HepG2 (cell line): ENCODE measurements around the gene NEURL3. TPM values are rescaled to one million over a fixed set of nuclear protein-coding genes. Genes with fewer than 3 reads are reported as not detected.
A peak's percentile ranks its signal among the peaks of the same experiment; 100 is the strongest.

ENCODE experiments used
- CAMTA2 ChIP-seq: sonication (generic); formaldehyde crosslinking; IDR thresholded peaks from 2 replicates; pipeline ENCODE4 v1.4.0; 2020; ENCODE audit warnings: mild to moderate bottlenecking, missing genetic modification reagents, borderline replicate concordance
- EZH2 ChIP-seq: conservative IDR thresholded peaks from 2 replicates; pipeline ENCODE4 v1.6.1; 2012; ENCODE audit warnings: mild to moderate bottlenecking, low read depth, low read length, moderate library complexity
- FOXA1 ChIP-seq, 2 experiments: fragments of 450-650 bp in 1 of 2; sonication (generic) in 1 of 2; formaldehyde crosslinking in 1 of 2; IDR thresholded peaks; 2 replicates each; pipeline versions ENCODE4 v1.4.0 to v1.6.1; 2016 to 2020; ENCODE audit warnings: missing genetic modification reagents in 1 of 2
- GFI1 ChIP-seq: sonication (generic); formaldehyde crosslinking; IDR thresholded peaks from 2 replicates; pipeline ENCODE4 v1.5.0; 2020; ENCODE audit warnings: missing genetic modification reagents, mild to moderate bottlenecking, borderline replicate concordance
- MEIS1 ChIP-seq: sonication (generic); formaldehyde crosslinking; IDR thresholded peaks from 2 replicates; pipeline ENCODE4 v1.9.0; 2021; ENCODE audit warnings: mild to moderate bottlenecking, missing genetic modification reagents, moderate library complexity, borderline replicate concordance
- NFE2L1 ChIP-seq: sonication (generic); formaldehyde crosslinking; IDR thresholded peaks from 2 replicates; pipeline ENCODE4 v1.4.0; 2020; ENCODE audit warnings: missing genetic modification reagents, mild to moderate bottlenecking, borderline replicate concordance
- SMAD9 ChIP-seq: sonication (generic); formaldehyde crosslinking; IDR thresholded peaks from 2 replicates; pipeline ENCODE4 v1.5.1; 2020; ENCODE audit warnings: mild to moderate bottlenecking, missing genetic modification reagents
- TEAD2 ChIP-seq: sonication (generic); formaldehyde crosslinking; IDR thresholded peaks from 2 replicates; pipeline ENCODE4 v1.9.0; 2021; ENCODE audit warnings: missing genetic modification reagents
- ZNF225 ChIP-seq: sonication (generic); formaldehyde crosslinking; IDR thresholded peaks from 2 replicates; pipeline ENCODE4 v1.4.0; 2020; ENCODE audit warnings: mild to moderate bottlenecking, missing genetic modification reagents
- ZNF3 ChIP-seq: IDR thresholded peaks from 2 replicates; pipeline ENCODE4 v1.7.0; 2017; ENCODE audit warnings: inconsistent platforms
- ZNF317 ChIP-seq: sonication (generic); formaldehyde crosslinking; IDR thresholded peaks from 2 replicates; pipeline ENCODE4 v1.5.0; 2020; ENCODE audit warnings: mild to moderate bottlenecking, missing genetic modification reagents
- ZNF354B ChIP-seq: sonication (generic); formaldehyde crosslinking; IDR thresholded peaks from 2 replicates; pipeline ENCODE4 v1.8.0; 2022; ENCODE audit warnings: mild to moderate bottlenecking, missing genetic modification reagents
- ZNF501 ChIP-seq: sonication (generic); formaldehyde crosslinking; IDR thresholded peaks from 2 replicates; pipeline ENCODE4 v1.5.1; 2020; ENCODE audit warnings: mild to moderate bottlenecking, moderate library complexity, missing genetic modification reagents
- ZNF644 ChIP-seq: IDR thresholded peaks from 2 replicates; pipeline ENCODE4 v1.6.1; 2016; ENCODE audit warnings: low read depth
- ZNF891 ChIP-seq: sonication (generic); formaldehyde crosslinking; IDR thresholded peaks from 2 replicates; pipeline ENCODE4 v1.5.0; 2020; ENCODE audit warnings: mild to moderate bottlenecking, missing genetic modification reagents
- polyA plus RNA-seq, 8 experiments: library from polyadenylated mRNA; depleted of rRNA in 3 of 8; stranded (reverse) in 7 of 8; unstranded in 1 of 8; fragments of >200 nt; fragmentation: Illumina TruSeq in 4 of 8; extraction: Trizol in 4 of 8; gene quantifications; 2 replicates each; pipeline versions ENCODE4 v1.2.1 to v1.2.3, GENCODE V29; 2011 to 2016; ENCODE audit warnings: low read depth in 4 of 8, missing spikeins in 1 of 8, mixed read lengths in 1 of 8; ENCODE audit not compliant: insufficient read depth in 1 of 8
- total RNA-seq, 5 experiments: library from RNA; depleted of rRNA; stranded (reverse); fragments of >200 nt; fragmentation: Illumina TruSeq; extraction: Trizol; gene quantifications; 2 replicates each; pipeline ENCODE4 v1.2.3, GENCODE V29; 2016; ENCODE audit warnings: low read depth in 1 of 5
- TF ChIP-seq, protein P1 (sequence below): sonication (generic); formaldehyde crosslinking; IDR thresholded peaks from 2 replicates; pipeline ENCODE4 v1.5.1; 2020; ENCODE audit warnings: missing genetic modification reagents, mild to moderate bottlenecking, borderline replicate concordance
- TF ChIP-seq, protein P2 (sequence below): sonication (generic); formaldehyde crosslinking; IDR thresholded peaks from 2 replicates; pipeline ENCODE4 v1.5.1; 2020; ENCODE audit warnings: missing genetic modification reagents, mild to moderate bottlenecking, borderline replicate concordance
- TF ChIP-seq, protein P3 (sequence below): sonication (generic); formaldehyde crosslinking; IDR thresholded peaks from 2 replicates; pipeline ENCODE4 v1.5.1; 2020; ENCODE audit warnings: missing genetic modification reagents, mild to moderate bottlenecking, borderline replicate concordance
- TF ChIP-seq, protein P4 (sequence below): sonication (generic); formaldehyde crosslinking; IDR thresholded peaks from 2 replicates; pipeline ENCODE4 v1.8.0; 2022; ENCODE audit warnings: mild to moderate bottlenecking, missing genetic modification reagents
- TF ChIP-seq, protein P5 (sequence below): sonication (generic); formaldehyde crosslinking; IDR thresholded peaks from 2 replicates; pipeline ENCODE4 v1.8.0; 2022; ENCODE audit warnings: mild to moderate bottlenecking, missing genetic modification reagents, borderline replicate concordance

The NEURL3 gene
- total and polyA plus RNA-seq, 2 of the 13 experiments (the other 11 are each of a cell fraction or from before 2014, with no cell fraction given): 0.16 to 1.2 TPM

DNA sequence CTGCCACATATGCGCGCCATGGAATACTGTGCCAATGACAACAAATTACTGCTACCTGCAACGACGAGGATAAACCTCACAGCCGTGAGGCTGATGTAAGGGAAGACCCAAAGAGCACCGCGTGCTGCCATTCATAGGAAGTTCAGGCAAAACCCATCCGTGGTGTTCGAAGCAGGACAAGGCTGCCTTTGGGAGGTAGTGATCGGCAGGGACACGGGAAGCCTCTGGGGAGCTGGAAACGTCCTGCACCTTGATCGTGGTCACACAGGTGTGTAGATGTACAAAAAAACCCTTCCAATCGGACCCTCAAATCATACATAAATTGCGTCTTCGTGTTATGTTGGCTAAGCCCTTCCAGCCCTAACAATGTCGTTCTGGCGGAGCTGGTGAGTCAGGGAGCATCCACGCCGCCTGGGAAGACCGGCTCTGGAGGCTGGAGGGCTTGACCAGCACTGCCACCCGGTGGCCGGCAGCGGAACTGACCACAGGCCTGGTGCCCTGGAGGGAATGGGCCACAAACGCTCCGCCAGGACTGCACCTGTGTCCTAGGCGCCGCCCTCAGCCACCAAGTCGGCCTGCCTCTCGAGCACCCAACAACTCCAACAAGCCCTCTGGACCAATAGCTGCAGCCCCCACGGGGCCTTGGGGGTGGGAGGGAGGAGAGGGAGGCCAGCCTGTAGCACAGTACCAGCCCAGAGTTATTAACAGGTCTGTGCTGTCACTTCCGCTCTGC, 4.1 kb upstream of the NEURL3 start (continued):
- peak; percentile 81; the same call in 1 of the 2 replicates for TF ChIP-seq MEIS1
- TF ChIP-seq, protein P1, sequence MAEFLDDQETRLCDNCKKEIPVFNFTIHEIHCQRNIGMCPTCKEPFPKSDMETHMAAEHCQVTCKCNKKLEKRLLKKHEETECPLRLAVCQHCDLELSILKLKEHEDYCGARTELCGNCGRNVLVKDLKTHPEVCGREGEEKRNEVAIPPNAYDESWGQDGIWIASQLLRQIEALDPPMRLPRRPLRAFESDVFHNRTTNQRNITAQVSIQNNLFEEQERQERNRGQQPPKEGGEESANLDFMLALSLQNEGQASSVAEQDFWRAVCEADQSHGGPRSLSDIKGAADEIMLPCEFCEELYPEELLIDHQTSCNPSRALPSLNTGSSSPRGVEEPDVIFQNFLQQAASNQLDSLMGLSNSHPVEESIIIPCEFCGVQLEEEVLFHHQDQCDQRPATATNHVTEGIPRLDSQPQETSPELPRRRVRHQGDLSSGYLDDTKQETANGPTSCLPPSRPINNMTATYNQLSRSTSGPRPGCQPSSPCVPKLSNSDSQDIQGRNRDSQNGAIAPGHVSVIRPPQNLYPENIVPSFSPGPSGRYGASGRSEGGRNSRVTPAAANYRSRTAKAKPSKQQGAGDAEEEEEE: no peak
- peak; percentile 59; the same call in 1 of the 2 replicates for TF ChIP-seq ZNF225 (CRISPR knock-in tag)
- TF ChIP-seq, protein P2, sequence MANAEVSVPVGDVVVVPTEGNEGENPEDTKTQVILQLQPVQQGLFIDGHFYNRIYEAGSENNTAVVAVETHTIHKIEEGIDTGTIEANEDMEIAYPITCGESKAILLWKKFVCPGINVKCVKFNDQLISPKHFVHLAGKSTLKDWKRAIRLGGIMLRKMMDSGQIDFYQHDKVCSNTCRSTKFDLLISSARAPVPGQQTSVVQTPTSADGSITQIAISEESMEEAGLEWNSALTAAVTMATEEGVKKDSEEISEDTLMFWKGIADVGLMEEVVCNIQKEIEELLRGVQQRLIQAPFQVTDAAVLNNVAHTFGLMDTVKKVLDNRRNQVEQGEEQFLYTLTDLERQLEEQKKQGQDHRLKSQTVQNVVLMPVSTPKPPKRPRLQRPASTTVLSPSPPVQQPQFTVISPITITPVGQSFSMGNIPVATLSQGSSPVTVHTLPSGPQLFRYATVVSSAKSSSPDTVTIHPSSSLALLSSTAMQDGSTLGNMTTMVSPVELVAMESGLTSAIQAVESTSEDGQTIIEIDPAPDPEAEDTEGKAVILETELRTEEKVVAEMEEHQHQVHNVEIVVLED (CRISPR knock-in tag): no peak
- no peak for TF ChIP-seq GFI1 (CRISPR knock-in tag)
- no peak for TF ChIP-seq CAMTA2
- TF ChIP-seq FOXA1 (IDR thresholded peaks at IDR 0.05): no peak
- TF ChIP-seq FOXA1 (CRISPR knock-in tag; IDR thresholded peaks at IDR 0.05): 0 out of 2 replicates have a peak, but pooled peaks have one; percentile 29
- TF ChIP-seq NFE2L1 (CRISPR knock-in tag): no peak
- TF ChIP-seq, protein P3, sequence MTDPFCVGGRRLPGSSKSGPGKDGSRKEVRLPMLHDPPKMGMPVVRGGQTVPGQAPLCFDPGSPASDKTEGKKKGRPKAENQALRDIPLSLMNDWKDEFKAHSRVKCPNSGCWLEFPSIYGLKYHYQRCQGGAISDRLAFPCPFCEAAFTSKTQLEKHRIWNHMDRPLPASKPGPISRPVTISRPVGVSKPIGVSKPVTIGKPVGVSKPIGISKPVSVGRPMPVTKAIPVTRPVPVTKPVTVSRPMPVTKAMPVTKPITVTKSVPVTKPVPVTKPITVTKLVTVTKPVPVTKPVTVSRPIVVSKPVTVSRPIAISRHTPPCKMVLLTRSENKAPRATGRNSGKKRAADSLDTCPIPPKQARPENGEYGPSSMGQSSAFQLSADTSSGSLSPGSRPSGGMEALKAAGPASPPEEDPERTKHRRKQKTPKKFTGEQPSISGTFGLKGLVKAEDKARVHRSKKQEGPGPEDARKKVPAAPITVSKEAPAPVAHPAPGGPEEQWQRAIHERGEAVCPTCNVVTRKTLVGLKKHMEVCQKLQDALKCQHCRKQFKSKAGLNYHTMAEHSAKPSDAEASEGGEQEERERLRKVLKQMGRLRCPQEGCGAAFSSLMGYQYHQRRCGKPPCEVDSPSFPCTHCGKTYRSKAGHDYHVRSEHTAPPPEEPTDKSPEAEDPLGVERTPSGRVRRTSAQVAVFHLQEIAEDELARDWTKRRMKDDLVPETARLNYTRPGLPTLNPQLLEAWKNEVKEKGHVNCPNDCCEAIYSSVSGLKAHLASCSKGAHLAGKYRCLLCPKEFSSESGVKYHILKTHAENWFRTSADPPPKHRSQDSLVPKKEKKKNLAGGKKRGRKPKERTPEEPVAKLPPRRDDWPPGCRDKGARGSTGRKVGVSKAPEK (CRISPR knock-in tag): no peak
- TF ChIP-seq, protein P4, sequence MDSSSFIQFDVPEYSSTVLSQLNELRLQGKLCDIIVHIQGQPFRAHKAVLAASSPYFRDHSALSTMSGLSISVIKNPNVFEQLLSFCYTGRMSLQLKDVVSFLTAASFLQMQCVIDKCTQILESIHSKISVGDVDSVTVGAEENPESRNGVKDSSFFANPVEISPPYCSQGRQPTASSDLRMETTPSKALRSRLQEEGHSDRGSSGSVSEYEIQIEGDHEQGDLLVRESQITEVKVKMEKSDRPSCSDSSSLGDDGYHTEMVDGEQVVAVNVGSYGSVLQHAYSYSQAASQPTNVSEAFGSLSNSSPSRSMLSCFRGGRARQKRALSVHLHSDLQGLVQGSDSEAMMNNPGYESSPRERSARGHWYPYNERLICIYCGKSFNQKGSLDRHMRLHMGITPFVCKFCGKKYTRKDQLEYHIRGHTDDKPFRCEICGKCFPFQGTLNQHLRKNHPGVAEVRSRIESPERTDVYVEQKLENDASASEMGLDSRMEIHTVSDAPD: no peak
- TF ChIP-seq ZNF501 (CRISPR knock-in tag): no peak; the same call in 1 of the 2 replicates
- TF ChIP-seq, protein P5, sequence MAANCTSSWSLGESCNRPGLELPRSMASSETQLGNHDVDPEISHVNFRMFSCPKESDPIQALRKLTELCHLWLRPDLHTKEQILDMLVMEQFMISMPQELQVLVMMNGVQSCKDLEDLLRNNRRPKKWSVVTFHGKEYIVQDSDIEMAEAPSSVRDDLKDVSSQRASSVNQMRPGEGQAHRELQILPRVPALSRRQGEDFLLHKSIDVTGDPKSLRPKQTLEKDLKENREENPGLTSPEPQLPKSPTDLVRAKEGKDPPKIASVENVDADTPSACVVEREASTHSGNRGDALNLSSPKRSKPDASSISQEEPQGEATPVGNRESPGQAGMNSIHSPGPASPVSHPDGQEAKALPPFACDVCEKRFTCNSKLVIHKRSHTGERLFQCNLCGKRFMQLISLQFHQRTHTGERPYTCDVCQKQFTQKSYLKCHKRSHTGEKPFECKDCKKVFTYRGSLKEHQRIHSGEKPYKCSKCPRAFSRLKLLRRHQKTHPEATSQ: no peak
- TF ChIP-seq ZNF891 (CRISPR knock-in tag): 0 out of 2 replicates have a peak, but pooled peaks have one; percentile 49
- no peak for TF ChIP-seq SMAD9 (CRISPR knock-in tag)
- no peak for TF ChIP-seq ZNF354B (CRISPR knock-in tag)
- TF ChIP-seq ZNF3 (CRISPR knock-in tag): no peak
- no peak for TF ChIP-seq ZNF644 (CRISPR knock-in tag)
- no peak for TF ChIP-seq EZH2
- TF ChIP-seq TEAD2 (CRISPR knock-in tag): no peak
- TF ChIP-seq ZNF317 (CRISPR knock-in tag): peak; percentile 69
